H9 (cell line): Measurements from ENCODE around the gene MPZL1. TPM values are rescaled to one million over a fixed set of nuclear protein-coding genes. Genes with fewer than 3 reads are reported as not detected.

Experiments used
- DNase-seq: peaks from one replicate; pipeline ENCODE4 v3.0.0-alpha.2; 2017
- H2AFZ ChIP-seq: one replicate; pipeline ENCODE4 v1.6.1; 2013; ENCODE audit warnings: mild to moderate bottlenecking, low read length, control low read depth, moderate library complexity
- H2AK5ac ChIP-seq: 2 replicates; pipeline ENCODE4 v1.6.1; 2013; ENCODE audit warnings: low read length, control low read depth, mixed read lengths; ENCODE audit not compliant: insufficient read length
- H2BK120ac ChIP-seq: one replicate; pipeline ENCODE4 v1.6.1; 2013; ENCODE audit warnings: low read depth, mild to moderate bottlenecking, low read length, control low read depth, inconsistent platforms; ENCODE audit not compliant: poor library complexity, severe bottlenecking
- H2BK12ac ChIP-seq: 2 replicates; pipeline ENCODE4 v1.6.1; 2013; ENCODE audit warnings: low read length, control low read depth, mixed read lengths, low read depth; ENCODE audit not compliant: insufficient read length
- H2BK15ac ChIP-seq: 2 replicates; pipeline ENCODE4 v1.6.1; 2013; ENCODE audit warnings: low read depth, low read length, control low read depth
- H2BK20ac ChIP-seq: one replicate; pipeline ENCODE4 v1.6.1; 2013; ENCODE audit warnings: low read depth, mild to moderate bottlenecking, low read length, control low read depth, inconsistent platforms; ENCODE audit not compliant: poor library complexity, severe bottlenecking
- H2BK5ac ChIP-seq: 2 replicates; pipeline ENCODE4 v1.6.1; 2013; ENCODE audit warnings: low read length, control low read depth, mixed read lengths; ENCODE audit not compliant: insufficient read length
- H3K14ac ChIP-seq: 2 replicates; pipeline ENCODE4 v1.6.1; 2013; ENCODE audit warnings: low read length, control low read depth; ENCODE audit not compliant: insufficient read depth
- H3K18ac ChIP-seq: 2 replicates; pipeline ENCODE4 v1.6.1; 2013; ENCODE audit warnings: low read depth, mild to moderate bottlenecking, mixed read lengths, low read length, control low read depth; ENCODE audit not compliant: insufficient read length
- H3K23ac ChIP-seq: 2 replicates; pipeline ENCODE4 v1.6.1; 2013; ENCODE audit warnings: low read length, control low read depth, mixed read lengths, low read depth; ENCODE audit not compliant: insufficient read length
- H3K23me2 ChIP-seq: 2 replicates; pipeline ENCODE4 v1.6.1; 2013; ENCODE audit warnings: low read depth, mild to moderate bottlenecking, mixed read lengths, low read length, control low read depth; ENCODE audit not compliant: insufficient read length, poor library complexity, severe bottlenecking
- H3K27ac ChIP-seq: 2 replicates; pipeline ENCODE4 v1.5.1; 2013; ENCODE audit warnings: low read length, control low read depth, mixed read lengths, low read depth; ENCODE audit not compliant: insufficient read length
- H3K27me3 ChIP-seq: 2 replicates; pipeline ENCODE4 v1.6.1; 2013; ENCODE audit warnings: low read length, control low read depth, inconsistent platforms; ENCODE audit not compliant: insufficient read depth
- H3K4ac ChIP-seq: 2 replicates; pipeline ENCODE4 v1.6.1; 2013; ENCODE audit warnings: low read depth, mild to moderate bottlenecking, control low read depth, inconsistent platforms, low read length, moderate library complexity
- H3K4me1 ChIP-seq: 2 replicates; pipeline ENCODE4 v1.6.1; 2013; ENCODE audit warnings: low read length, control low read depth, inconsistent platforms; ENCODE audit not compliant: insufficient read depth
- H3K4me2 ChIP-seq: 2 replicates; pipeline ENCODE4 v1.6.1; 2013; ENCODE audit warnings: low read length, control low read depth, mixed read lengths; ENCODE audit not compliant: insufficient read length, insufficient read depth
- H3K56ac ChIP-seq: 2 replicates; pipeline ENCODE4 v1.6.1; 2013; ENCODE audit warnings: low read depth, mild to moderate bottlenecking, mixed read lengths, low read length, control low read depth; ENCODE audit not compliant: insufficient read length
- H3K79me1 ChIP-seq: 2 replicates; pipeline ENCODE4 v1.6.1; 2013; ENCODE audit warnings: low read depth, mild to moderate bottlenecking, moderate library complexity, low read length, control low read depth, inconsistent platforms; ENCODE audit not compliant: insufficient read depth, poor library complexity, severe bottlenecking
- H3K79me2 ChIP-seq: 2 replicates; pipeline ENCODE4 v1.6.1; 2013; ENCODE audit warnings: low read length, control low read depth, inconsistent platforms; ENCODE audit not compliant: insufficient read depth
- H3K9ac ChIP-seq: 2 replicates; pipeline ENCODE4 v1.6.1; 2013; ENCODE audit warnings: low read length, control low read depth, mixed read lengths; ENCODE audit not compliant: insufficient read length; ENCODE audit errors: extremely low read depth
- H3K9me3 ChIP-seq: one replicate; pipeline ENCODE4 v1.6.1; 2013; ENCODE audit warnings: low read depth, low read length, inconsistent platforms; ENCODE audit not compliant: control insufficient read depth
- H3T11ph ChIP-seq: one replicate; pipeline ENCODE4 v1.6.1; 2013; ENCODE audit warnings: mild to moderate bottlenecking, low read length, control low read depth, inconsistent platforms
- H4K20me1 ChIP-seq: one replicate; pipeline ENCODE4 v1.6.1; 2013; ENCODE audit not compliant: control insufficient read depth, insufficient read length, insufficient read depth
- H4K5ac ChIP-seq: 2 replicates; pipeline ENCODE4 v1.6.1; 2013; ENCODE audit warnings: low read depth, mild to moderate bottlenecking, mixed read lengths, low read length, control low read depth; ENCODE audit not compliant: insufficient read length
- H4K8ac ChIP-seq: replicated peaks from 2 replicates; pipeline ENCODE4 v1.6.1; 2013; ENCODE audit warnings: low read length, control low read depth, mixed read lengths, low read depth; ENCODE audit not compliant: insufficient read length
- H4K91ac ChIP-seq: 2 replicates; pipeline ENCODE4 v1.6.1; 2013; ENCODE audit warnings: low read depth, mild to moderate bottlenecking, moderate library complexity, mixed read lengths, low read length, control low read depth; ENCODE audit not compliant: insufficient read length
- H3K27ac Mint-ChIP-seq, 3 experiments: 2 replicates in 2 of 3; 3 replicates in 1 of 3; pipeline ENCODE4 v1.8.0; 2020 to 2021; ENCODE audit warnings: mixed read lengths in 3 of 3, mild to moderate bottlenecking in 1 of 3, moderate library complexity in 1 of 3
- H3K27me3 Mint-ChIP-seq: 2 replicates; pipeline ENCODE4 v1.8.0; 2021; ENCODE audit warnings: low read depth, mild to moderate bottlenecking, moderate library complexity, mixed read lengths
- H3K36me3 Mint-ChIP-seq, 3 experiments: 2 replicates in 2 of 3; 3 replicates in 1 of 3; pipeline ENCODE4 v1.8.0; 2020 to 2021; ENCODE audit warnings: low read depth in 3 of 3, mixed read lengths in 3 of 3; ENCODE audit not compliant: insufficient read depth in 1 of 3
- H3K4me1 Mint-ChIP-seq, 2 experiments: 2 replicates each; pipeline ENCODE4 v1.8.0; 2020; ENCODE audit warnings: mixed read lengths in 2 of 2
- H3K4me3 Mint-ChIP-seq, 2 experiments: 2 replicates in 1 of 2; 3 replicates in 1 of 2; pipeline ENCODE4 v1.8.0; 2020 to 2021; ENCODE audit warnings: mild to moderate bottlenecking in 2 of 2, mixed read lengths in 2 of 2, moderate library complexity in 1 of 2
- H3K9me3 Mint-ChIP-seq, 2 experiments: 2 replicates in 1 of 2; 3 replicates in 1 of 2; pipeline ENCODE4 v1.8.0; 2020; ENCODE audit warnings: mild to moderate bottlenecking in 2 of 2, mixed read lengths in 2 of 2, moderate library complexity in 1 of 2
- CTCF ChIP-seq: fragments of 200-600 bp; sonication (generic); conservative IDR thresholded peaks from 3 replicates; pipeline ENCODE4 v1.8.0; 2021; ENCODE audit warnings: antibody characterized with exemption, mild to moderate bottlenecking
- WGBS: extraction: QIAGEN DNeasy Blood & Tissue Kit; methylation state at CpG from one replicate; pipeline ENCODE4 v1.1.7; 2013; ENCODE audit warnings: missing lambda C conversion rate, low lambda C conversion rate, mixed read lengths; ENCODE audit not compliant: insufficient read length; ENCODE audit errors: extremely low coverage; 5-methylcytosine and 5-hydroxymethylcytosine counted together
- total RNA-seq: library from RNA; stranded (reverse); gene quantifications from 2 replicates; pipeline ENCODE4 v1.2.1, GENCODE V29; 2021

Gene MPZL1
- total RNA-seq, 1 experiment from 2014 or later, result 60.7 TPM

- Histone ChIP-seq H4K8ac (no peak overlapping the region), H2BK12ac (no peak overlapping the region), H4K20me1 (no peaks in the 10 kb centered on the region), H2BK120ac (no peak overlapping the region), H2BK15ac (no peak overlapping the region), H4K5ac (no peak overlapping the region), H3K79me2 (peaks cover 2% of the 10 kb centered on the region; the same call in 1 of the 2 replicates), H3K14ac (no peak overlapping the region), H3K23me2 (no peaks in the 10 kb centered on the region), H3K4ac (no peak overlapping the region), H3K56ac (no peak overlapping the region), H2AK5ac (no peak overlapping the region), H3K9ac (no peak overlapping the region), H3K9me3 (no peaks in the 10 kb centered on the region), H2AFZ (no peak overlapping the region), H3K27me3 (no peaks in the 10 kb centered on the region), H3K79me1 (no peaks in the 10 kb centered on the region), H4K91ac (no peak overlapping the region), H3K27ac (no peak overlapping the region), H3K4me2 (no peak overlapping the region), H3K4me1 (0 out of 2 replicates have a peak, but pooled peaks cover 2% of the 10 kb centered on the region), H3K23ac (no peak overlapping the region), H2BK20ac (no peak overlapping the region), H2BK5ac (no peak overlapping the region), H3T11ph (no peak overlapping the region), H3K18ac (no peak overlapping the region)
- TF ChIP-seq CTCF, result no peak
- no peaks in the 10 kb centered on the region for H3K9me3 Mint-ChIP-seq
- peak overlapping the region; percentile 49 to 61 (median 52); a peak in 4 of 7 replicates for H3K27ac Mint-ChIP-seq
- no peak overlapping the region for H3K4me3 Mint-ChIP-seq
- DNase-seq, result no peak
- H3K4me1 Mint-ChIP-seq, result peaks cover 0 to 14% of the 10 kb centered on the region in 2 experiments; a peak in 3 of 4 replicates
- H3K36me3 Mint-ChIP-seq, result peaks cover 23 to 56% (median 45%) of the 10 kb centered on the region in 3 experiments; a peak in 6 of 7 replicates
- no CpG with 5 or more reads among the region's 5 CpGs for whole genome bisulfite sequencing
- H3K27me3 Mint-ChIP-seq, result no peaks in the 10 kb centered on the region
Observed at GRCh38 chr1:167790117-167790516, 68.3 kb downstream of the MPZL1 start.
